HG03558 (cell line): ENCODE data around the gene NT5C3A.
"Not testable (repeated sequence)": the region's sequence is repeated elsewhere in the genome, so short reads cannot be mapped to it uniquely, and the experiment has no call there.

Experiments used
- ATAC-seq: cut with Tn5 transposase; IDR thresholded peaks from one replicate; pipeline ENCODE4 v1.9.1; 2021; ENCODE audit warnings: moderate number of reproducible peaks; ENCODE audit not compliant: unreplicated experiment; ENCODE audit errors: extremely low read depth

NT5C3A gene

DNA sequence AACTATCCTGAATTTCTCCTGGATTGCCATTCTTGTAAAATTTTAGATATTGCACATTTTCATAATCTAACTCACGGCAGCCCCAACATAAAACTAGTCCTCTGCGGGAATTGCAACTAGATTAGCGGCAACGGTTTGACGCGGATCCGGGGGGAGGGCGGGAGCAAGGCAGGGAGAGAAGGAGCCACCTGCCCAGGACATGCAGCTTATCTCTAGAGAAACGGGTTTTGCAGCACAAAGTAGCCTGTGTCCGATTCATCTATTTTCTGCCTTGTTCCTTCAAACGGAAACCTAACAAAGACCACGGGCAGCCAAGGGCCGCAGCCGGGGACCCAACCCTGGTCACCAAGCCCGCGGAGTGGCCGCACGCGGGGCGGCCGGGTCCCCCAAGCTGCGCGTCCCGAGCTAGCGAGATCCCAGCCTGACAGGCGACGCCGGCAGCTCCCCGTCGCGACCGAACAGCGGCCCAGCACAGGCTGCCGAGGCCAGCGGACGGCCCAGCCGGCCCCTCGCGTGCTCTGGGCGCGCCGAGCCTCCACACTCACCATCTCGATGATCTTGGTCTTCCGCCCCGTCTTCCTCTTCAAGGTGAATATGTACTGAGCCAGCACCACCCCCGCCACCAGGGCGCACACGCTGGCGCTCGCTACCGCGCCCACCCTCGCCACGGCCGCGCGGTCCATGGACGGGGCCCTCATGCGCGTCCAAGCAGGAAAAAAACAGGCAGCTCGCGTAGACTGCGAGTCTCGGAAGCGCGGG lies at the start of gene NT5C3A:
NT5C3A (minus strand) TSS at position 754 of the 759 bp plus-strand sequence; CDS start at position 683, 71 bp downstream.
- peak; percentile 13 for ATAC-seq

DNA sequence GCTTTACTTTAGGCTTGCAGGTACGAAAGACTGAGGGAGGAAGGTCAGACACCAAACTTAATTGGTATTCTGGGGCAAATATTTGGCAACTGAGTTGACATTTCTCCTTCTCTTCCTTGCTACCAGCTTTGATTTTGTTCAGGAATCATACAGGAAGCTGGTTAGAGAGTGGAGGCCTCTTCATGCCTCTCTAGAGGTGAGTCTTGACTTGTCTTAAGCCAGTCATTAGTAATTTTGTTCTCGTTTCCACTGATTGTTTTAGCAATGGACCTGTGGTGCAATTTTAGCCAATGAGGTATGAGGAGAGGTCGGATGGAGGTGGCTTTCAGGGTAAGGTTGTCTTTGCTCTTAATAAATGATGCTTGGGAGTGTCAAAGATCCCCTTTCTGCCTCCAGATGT lies 49.0 kb upstream of the NT5C3A start:
- ATAC-seq = no peak

DNA sequence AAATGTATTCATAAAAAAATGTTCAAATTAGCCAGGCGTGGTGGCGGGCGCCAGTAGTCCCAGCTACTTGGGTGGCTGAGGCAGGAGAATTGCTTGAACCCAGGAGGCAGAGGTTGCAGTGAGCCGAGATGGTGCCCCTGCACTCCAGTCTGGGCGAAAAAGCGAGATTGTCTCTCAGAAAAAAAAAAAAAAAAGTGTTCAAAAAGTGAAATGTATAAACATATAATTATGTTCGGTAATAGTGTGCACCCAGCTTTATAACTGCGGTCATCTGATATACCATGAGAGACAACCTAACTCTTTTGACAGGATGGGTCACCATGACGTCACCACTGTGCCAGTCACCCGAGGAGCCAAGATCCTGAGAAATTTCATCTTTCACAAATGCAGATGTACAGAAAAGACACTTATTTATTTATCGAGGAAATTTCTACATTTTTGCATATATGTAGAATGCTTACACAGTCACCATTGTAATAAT lies 47.2 kb upstream of the NT5C3A start:
- no peak for ATAC-seq

DNA sequence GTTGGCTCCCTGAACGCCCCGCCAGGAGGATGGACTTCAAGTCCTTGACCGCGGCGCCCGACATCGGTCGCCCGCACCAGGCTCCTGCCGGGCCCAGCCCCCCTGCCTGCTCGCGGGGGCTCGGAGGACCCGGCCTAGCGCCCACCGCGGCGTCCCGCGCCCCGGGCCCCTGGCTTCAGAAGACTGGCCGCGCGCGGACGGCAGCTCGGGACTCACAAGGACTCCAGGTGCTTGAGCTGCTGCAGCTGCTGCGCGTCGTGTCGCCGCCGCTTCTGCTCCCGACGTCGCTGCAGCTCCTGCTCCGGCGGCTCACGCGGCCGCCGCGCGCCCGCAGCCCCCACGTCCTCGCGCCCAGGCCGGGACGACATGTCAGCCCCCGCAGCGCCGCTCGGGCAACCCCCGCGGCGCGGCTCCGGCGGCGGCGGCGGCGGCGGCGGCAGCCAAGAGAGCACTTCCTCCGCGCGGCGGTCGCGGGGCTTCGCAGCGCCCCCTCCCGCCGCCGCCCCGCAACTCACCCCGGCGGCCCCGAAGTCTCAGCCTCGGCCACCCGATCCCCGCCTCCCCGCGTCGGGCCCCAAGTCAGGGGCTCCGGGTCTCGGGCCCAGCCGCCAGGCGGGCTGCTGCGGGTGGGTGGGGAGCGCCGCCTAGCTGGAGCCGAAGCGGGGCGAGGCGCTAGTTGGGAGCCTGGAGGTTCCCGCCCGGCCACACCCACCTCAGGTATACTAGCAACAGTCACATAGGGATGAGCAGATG lies 46.6 kb upstream of the NT5C3A start, which contains the start of gene RP9:
RP9 (minus strand) TSS at position 400 of the 753 bp plus-strand sequence; CDS start at position 368, 32 bp downstream.
- peak; percentile 66 for ATAC-seq

DNA sequence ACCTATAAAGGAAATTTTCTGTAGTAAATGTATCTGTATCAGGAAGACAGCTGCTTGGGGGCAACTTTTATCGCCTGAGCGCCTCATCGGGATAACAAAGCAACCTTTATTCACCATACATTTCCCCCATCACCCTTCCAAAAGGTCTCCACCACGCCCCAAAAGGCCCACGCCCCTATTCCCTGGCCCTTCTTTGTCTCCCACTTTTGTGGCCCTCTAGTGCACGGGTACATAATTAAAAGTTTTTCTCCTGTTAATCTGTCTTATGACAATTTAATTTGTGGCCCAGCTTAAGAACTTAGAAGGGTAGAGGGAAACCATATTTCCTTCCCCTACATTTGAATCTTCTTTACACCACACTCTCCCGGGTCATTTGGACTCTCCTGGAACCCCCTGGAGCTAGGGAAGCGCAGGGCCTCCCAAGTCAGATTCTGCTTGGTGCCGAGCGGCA lies 46.0 kb upstream of the NT5C3A start:
- ATAC-seq = no peak

DNA sequence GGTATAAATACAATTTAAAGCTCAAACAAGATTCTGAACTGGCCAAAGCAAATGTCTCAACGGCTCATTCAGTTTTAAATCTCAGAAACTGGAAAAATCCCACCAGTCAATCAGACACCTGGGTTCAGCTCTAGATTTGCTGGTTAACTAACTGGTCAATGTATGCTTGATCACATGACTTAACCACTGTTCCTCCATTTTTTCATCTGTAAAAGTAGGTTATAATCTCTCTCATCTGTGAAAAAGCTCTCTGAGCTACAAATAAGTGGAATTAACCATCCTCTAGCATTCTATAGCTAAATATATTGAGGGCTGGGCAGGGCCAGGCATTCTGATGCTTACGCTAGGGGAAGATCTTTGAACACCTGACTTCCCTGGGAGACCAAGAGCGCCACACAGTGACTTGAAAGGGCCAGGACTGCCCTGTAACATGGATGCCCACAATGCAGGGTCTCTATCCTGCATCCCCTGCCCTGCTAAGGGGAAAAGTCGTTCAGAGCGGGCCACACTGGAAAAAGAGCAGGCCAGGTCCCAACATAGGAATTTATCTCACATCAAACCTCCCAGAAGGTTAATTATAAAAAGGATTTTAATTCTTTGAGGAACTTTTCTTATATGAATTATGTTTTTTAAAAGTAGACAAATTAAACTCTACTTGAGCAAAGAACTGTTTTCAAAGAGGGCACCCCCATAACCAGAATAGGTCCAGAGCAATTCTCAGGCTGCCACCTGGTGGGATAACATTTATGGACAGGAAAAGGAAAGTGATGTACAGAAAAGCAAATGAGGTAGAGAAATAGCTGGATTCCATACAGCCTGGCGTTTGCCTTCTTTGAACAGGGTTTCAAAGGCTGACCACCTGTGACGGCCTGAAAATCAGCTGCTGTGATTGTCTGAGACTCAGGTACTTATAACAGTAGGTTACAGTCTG lies 44.8 kb upstream of the NT5C3A start:
- no peak for ATAC-seq

DNA sequence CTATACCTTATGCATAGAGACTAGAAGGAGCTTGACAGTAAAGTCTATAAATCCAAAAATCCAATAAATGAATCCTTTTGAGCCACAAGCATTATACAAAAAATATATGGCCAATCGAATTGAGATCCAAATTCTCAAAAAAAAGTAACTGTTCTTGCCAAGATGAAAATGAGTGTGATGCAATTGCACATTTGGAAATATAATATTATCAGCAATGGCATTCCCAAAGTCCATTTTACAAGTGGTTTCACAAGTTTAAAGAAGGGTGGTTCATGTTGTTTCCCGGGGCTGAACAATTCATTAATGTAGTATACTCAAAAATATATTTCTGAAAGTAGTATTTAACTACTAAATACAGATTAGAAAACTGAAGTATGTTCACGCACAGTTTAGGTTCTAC lies 39.3 kb upstream of the NT5C3A start:
- no peak for ATAC-seq

DNA sequence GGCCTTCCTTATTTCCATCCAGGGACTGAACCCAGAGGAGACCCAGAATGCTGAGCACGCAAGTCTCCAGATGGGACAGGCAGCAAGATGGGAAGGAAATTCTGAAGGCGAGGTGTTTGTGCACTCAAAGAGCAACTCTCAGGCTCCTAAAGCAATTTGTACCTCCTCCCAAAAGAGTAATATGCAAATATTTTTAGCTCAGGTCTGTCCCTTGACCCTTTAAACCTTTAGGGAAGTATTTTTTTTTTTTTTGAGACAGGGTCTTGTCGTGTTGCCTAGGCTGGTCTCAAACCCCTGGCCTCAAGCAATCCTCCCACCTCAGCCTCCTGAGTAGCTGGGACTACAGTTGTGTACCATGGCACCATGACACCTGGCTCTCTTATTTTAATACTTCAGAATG lies 38.2 kb upstream of the NT5C3A start:
- no peak for ATAC-seq

DNA sequence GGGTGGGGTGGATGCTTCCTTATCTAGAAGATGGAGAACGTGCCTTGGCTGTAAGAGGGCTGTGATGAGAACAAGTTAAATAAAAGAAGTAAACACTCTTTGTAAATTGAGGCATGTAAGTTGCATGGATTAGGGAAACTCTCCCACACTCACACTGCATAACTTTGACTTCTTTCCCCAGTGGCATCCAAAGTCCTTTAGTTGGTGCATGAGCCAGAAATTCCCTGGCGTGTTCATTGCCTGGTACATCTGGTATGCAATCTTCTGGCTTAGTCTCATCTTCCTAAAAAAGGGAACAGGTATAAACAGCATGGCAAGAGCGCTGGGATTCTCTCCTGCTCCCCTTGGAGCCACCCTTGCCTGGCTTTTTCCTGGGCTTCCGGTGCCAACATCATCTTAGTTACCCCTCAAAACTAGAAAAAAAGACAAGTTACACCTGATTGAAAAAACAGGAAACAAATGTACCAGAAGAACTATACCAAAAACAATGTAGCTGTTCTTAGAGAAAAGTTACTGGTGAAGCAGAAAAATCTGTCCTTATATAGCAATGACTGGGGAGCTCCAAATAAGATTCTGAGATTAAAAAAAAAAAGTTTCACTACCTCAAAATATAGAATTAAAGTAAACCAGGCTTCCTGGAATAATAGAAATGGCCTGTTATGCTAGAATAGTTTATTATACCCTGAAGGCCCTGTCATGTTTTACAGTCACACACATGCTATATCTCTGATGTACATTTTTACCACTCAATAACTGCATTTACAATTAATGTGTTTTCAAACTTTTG lies 36.8 kb upstream of the NT5C3A start:
- ATAC-seq = no peak

DNA sequence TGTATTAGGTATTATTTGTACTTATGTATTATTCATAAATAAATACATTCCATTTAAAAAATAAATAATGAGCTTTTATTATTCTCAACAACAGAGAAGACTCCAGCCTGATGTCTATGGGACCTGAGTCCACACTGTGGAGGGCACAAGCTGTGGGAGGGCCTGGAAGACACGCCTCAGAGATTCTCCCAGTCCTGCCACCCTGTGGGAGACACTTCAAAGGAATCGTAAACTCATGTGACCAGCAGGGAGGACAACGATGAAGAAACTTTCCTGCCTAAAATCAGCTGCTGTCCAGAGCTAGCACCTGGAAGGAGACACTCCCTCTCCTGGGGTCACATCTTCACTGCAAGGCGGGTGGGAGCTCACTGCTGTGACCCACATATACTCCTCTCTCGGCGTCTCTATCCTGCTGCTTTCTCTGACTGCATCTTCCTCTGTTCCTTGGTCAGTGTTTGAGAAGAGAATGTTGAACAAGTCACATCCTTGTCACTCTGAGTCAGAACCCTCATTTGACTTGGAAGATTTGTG lies 32.2 kb upstream of the NT5C3A start:
- ATAC-seq = not testable (repeated sequence)

DNA sequence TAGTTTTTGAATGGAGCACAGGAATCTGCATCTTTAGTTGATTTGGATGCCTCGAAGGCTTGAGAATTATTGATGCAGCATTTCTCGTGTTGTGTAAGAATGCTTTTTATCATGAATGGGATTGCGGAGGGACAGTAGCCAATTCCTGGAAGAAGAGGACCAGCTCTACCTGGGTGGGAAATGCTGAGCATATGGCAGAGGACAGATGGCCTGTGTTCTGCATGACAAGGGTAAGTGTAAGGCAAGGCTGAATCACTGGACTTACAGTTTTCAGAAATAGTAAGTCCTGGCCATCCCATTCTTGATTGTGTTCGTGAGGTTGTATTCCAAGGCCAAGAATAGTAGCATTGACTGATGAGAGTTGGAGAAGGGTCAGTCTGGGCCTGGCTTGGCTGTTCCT lies 30.7 kb upstream of the NT5C3A start:
- ATAC-seq = no peak

DNA sequence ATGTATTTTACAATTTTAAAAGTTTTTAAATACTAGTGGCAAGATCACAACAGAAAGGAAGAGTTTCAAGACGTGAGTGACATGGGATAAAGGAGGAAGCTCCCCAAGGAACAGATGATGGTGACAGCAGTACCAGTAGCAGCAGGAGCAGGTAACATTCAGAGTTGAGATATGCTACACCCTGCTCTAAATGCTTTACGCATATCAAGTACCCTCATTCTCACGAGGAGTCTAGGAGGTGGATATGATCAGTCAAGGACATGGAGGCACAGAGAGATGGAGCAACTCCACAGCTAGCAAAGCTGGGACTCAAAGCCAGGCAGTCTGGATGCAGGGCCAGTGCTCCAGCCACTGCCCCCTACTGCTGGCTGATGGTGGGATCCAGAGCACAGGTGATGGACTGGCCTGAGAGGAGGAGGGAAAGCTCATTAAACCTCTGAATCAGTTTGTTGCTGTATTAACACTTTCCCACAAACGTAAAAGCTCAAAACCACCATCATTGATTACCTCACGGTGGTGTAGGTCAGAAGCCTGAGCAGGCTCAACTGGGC lies 29.1 kb upstream of the NT5C3A start:
- no peak for ATAC-seq

DNA sequence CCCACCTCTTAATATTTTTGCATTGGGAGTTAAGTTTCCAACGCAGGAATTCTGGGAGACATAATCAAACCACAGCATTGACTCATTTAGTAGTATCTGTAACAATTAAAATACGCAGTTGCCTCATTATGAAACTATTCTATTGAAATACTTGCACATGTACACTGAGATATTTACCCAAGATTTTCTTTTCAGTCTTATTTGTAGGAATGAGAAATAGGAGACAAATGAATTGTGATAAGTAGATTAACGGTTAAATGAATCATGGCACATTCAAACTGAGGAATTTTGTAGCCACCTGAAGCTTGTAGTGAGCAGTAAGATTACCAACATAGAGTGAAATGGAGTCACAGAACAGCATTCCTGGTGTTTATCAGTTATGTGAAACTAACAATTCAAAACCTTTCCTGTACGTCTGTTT lies 28.5 kb upstream of the NT5C3A start:
- no peak for ATAC-seq

DNA sequence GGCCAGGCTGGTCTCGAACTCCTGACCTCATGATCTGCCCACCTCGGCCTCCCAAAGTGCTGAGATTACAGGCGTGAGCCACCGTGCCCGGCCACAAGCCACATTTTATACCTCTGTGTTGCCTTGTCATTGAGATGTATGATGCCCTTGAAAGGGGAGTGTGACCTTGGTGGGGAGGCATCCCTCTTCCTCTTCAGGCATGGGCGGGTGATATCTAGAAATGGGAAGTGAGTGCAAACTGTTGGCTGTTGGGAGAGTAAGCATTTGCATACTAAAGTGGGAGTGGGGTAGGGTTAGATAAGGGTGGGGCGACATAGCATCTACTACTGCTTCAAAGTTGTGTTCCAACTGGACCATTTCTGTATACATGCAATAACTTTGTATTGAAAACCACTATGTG lies 26.6 kb upstream of the NT5C3A start:
- no peak for ATAC-seq

DNA sequence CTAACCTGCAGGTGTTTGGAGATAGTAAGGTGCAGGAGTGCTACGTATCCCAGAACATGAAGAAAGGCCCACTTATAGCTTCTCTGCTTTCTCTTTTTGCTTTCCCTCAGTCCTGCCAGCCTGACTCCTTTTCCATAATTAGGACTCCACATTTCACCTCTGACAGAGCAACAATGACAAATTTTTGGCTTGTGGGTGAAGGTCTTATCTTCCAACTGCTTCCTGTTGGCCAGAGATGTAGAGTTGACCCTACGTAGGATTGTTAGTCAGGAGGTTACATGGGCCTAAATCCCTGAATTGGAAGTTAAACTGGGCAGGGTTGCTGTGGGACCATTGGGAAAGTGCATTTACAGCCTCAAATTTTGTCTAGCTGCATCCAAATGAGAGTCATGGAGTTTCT lies 25.3 kb upstream of the NT5C3A start:
- no peak for ATAC-seq

DNA sequence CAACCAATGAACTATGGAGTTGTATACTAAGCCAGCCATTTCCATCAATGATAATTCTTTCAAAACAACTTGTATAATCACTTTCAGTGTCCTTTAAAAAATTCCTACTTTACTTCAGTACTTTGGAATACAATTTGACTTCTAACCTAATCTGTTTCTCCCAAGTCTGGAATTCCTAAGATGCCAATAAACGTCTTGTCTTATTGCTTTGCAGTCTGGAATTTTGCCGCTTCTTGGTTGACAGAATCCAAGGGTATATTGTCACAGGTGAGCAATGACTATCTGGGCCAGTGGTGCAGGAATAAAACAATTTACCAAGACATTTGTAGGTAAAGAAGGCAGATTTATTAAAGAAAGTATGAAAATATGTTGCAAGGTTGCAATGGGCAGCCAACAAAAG lies 24.8 kb upstream of the NT5C3A start:
- no peak for ATAC-seq

DNA sequence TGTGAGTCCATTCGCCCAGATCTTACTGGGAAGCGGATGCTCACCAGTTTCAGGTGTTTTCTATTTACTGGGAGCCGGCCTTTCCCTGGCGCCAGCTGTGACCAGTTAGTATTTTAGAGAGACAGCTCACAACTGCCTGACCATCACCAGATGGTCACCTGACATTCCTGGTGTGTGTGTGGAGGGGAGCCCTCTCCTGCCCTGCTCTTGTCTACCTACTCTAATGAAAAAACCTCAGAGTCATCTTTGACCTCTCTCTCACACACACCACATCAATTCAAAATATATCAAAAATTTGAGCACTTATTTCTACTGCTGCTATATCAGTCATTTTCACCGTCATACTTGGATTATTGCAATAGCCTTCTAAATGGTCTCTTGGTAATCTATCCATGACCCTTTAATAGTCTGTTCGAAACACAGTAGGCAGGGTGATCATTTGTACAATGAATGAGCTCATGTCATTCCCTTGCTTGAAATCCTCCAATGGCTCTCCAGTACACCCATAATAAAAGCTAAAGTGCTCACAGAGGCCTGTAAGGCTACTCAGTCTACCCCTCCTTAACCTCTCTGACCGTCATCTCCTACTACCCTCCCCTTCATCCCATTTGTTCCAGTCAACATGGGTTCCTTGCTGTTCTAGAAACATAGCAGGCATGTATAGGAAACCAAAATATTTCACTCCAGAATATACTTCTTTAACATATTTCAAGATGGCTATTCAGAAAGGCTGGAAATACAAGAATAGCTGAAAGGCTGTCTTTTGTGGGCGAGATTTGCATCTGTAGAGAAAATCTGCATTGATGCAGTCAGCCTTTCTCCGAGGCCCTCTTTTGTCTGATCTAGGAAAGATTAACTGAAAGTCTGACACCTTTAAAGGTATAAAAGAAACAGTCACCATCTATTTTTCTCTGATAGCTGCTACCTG lies 17.5 kb upstream of the NT5C3A start:
- ATAC-seq = no peak

DNA sequence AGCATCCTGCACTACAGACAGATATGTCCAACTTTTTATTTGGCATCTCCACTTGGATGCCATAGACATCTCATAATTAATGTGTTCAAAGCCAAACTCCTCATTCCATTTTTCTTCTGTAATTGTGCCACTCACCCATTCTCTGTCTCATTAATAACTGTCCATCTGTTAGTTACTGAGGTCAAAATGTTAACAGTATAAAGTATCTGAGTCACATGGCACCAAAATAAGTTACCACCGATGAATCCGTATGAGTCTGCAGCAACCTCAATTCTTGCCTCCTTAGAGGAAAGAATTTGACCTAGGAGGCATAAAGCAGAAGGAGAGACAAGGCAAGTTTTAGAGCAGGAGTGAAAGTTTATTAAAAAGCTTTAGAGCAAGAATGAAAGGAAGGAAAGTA lies 16.5 kb upstream of the NT5C3A start:
- no peak for ATAC-seq
